Adrenal gland (tissue), 12 donors: ENCODE data around the gene CTNND2. TPM values are rescaled to one million over a fixed set of nuclear protein-coding genes. Genes with fewer than 3 reads are reported as not detected.

Experiments used
- DNase-seq, 7 donors: peaks; one replicate each; pipeline ENCODE4 v3.0.0-alpha.2; 2019 to 2020
- H3K27ac ChIP-seq, 5 donors: fragments of 200-600 bp; sonication (generic) in 4 of 5; 1 replicate in 3 of 5; 2 replicates in 2 of 5; pipeline versions ENCODE4 v1.5.1 to v1.8.0; 2016 to 2020; ENCODE audit warnings: mild to moderate bottlenecking in 1 of 5
- H3K27me3 ChIP-seq: fragments of 200-600 bp; 2 replicates; pipeline ENCODE4 v1.8.0; 2021
- H3K36me3 ChIP-seq, 2 donors: fragments of 200-600 bp; replicated peaks in 1 of 2; 1 replicate in 1 of 2; 2 replicates in 1 of 2; pipeline versions ENCODE4 v1.5.1 to v1.8.0; 2018 to 2022
- H3K4me1 ChIP-seq, 2 donors: fragments of 200-600 bp; replicated peaks in 1 of 2; 1 replicate in 1 of 2; 2 replicates in 1 of 2; pipeline versions ENCODE4 v1.5.1 to v1.8.0; 2018 to 2021
- H3K4me3 ChIP-seq, 4 donors: fragments of 200-600 bp; sonication (generic) in 3 of 4; one replicate each; pipeline ENCODE4 v1.5.1; 2016 to 2018
- H3K9me3 ChIP-seq, 3 donors: fragments of 200-600 bp; sonication (generic) in 1 of 3; replicated peaks in 1 of 3; 1 replicate in 2 of 3; 2 replicates in 1 of 3; pipeline versions ENCODE4 v1.5.1 to v1.8.0; 2016 to 2021
- POLR2A ChIP-seq, 2 donors: fragments of 450-650 bp; IDR thresholded peaks; one replicate each; pipeline ENCODE4 v1.6.1; 2017; ENCODE audit warnings: antibody characterized with exemption in 2 of 2, mild to moderate bottlenecking in 2 of 2, moderate library complexity in 1 of 2
- WGBS, 4 donors: extraction: QIAGEN DNeasy Blood & Tissue Kit in 2 of 4; methylation state at CpG; one replicate each; pipeline versions ENCODE4 v1.1.5 to v1.1.7; 2013 to 2017; 5-methylcytosine and 5-hydroxymethylcytosine counted together
- intact Hi-C, 2 donors: fragments of 100-400 bp; cut with DNase I; formaldehyde crosslinking; loops; one replicate each; pipeline versions ENCODE4 v1.14.1 to v1.15.0; 2022 to 2023
- polyA plus RNA-seq, 3 donors: library from polyadenylated mRNA; stranded (reverse); fragments of 200-250 nt in 2 of 3; fragments of 350-450 nt in 1 of 3; fragmentation: Illumina TruSeq in 1 of 3; extraction: RNeasy Lipid Tissue Mini Kit (QIAGEN cat#74804) in 1 of 3; gene quantifications; one replicate each; pipeline ENCODE4 v1.2.3, GENCODE V29; 2013 to 2014
- total RNA-seq, 9 donors: library from RNA; depleted of rRNA in 4 of 9; stranded (reverse); fragments of >200 nt in 4 of 9; fragments of 120-200 nt in 1 of 9; fragmentation: NEBNext Ultra II Directional in 1 of 9; extraction: Animal tissue kit (Norgen Biotek cat#: 25700) in 1 of 9; gene quantifications; one replicate each; pipeline versions ENCODE4 v1.1.0 to v1.2.4, GENCODE V29; 2013 to 2023
- TF ChIP-seq, protein P1 (sequence below), 6 experiments: fragments of 450-650 bp in 4 of 6; fragments of 200-600 bp in 2 of 6; sonication (generic) in 1 of 6; IDR thresholded peaks; 1 replicate in 5 of 6; 2 replicates in 1 of 6; pipeline versions ENCODE4 v1.5.1 to v1.8.0; 2016 to 2021; ENCODE audit warnings: antibody characterized with exemption in 6 of 6, mild to moderate bottlenecking in 2 of 6, moderate library complexity in 1 of 6
- donor health status: healthy with polysubstance abuse.
- donor health status: Bipolar disorder and iron deficiency.
- donor health status: DM: yes; HTN: yes; CAD: no.
- donor health status: DM: no; HTN: no; CAD: no.
- donor health status: DM: no; HTN: no; CAD: no.
- donor health status: DM: yes; HTN: yes; CAD: no.

Gene CTNND2
- total and polyA plus RNA-seq, 12 donors: 0.34 to 4.2 (median 1.1) TPM; not detected in 1

DNA sequence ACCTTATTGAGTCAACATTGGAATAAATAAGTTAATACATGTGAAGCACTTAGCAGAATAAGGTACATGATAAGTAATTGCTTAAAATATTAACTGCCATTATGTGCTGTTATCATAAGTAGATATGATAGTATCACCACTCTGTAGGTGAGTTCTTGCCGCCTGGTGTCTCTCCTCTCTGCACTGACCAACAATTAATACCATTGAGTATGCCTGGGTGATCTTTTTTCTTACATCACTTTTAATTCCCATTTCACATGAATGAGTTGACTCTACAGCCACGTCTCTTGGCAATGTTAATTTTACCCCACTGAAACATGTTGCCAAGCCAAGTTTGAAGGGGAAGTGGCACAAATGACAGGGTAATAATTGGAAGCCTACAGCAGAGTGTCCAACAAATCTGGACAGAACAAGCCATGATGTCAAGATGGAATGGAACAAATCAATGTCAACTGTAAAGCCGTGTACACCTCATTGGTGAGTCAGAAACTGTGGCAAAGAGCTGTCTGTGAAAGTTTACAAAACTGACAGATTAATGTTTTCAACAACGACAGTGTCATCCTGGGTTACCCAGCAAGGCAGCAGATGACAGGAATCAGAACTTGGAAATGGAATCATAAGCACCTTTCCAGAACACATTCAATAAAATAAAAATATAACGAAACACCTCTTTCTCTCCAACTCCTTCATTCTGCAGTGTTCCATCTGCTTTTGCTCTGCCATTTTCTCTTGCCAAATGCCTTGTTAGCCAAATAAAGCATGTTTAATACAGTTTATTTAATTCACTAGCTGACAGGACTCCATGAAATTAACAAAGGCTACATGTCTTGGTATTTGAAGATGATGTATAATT lies 330.9 kb downstream of the CTNND2 start:
- no peak for DNase-seq
- no peaks in the 10 kb centered on the region for H3K27me3 ChIP-seq
- H3K27ac ChIP-seq: no peak overlapping the region
- H3K4me1 ChIP-seq: no peaks in the 10 kb centered on the region
- no peaks in the 10 kb centered on the region for H3K9me3 ChIP-seq
- 59 to 71% (median 64%) methylated on average over 5 of the region's 5 CpGs for WGBS, 4 donors
- intact Hi-C loops: no loop called here
- TF ChIP-seq, protein P1, sequence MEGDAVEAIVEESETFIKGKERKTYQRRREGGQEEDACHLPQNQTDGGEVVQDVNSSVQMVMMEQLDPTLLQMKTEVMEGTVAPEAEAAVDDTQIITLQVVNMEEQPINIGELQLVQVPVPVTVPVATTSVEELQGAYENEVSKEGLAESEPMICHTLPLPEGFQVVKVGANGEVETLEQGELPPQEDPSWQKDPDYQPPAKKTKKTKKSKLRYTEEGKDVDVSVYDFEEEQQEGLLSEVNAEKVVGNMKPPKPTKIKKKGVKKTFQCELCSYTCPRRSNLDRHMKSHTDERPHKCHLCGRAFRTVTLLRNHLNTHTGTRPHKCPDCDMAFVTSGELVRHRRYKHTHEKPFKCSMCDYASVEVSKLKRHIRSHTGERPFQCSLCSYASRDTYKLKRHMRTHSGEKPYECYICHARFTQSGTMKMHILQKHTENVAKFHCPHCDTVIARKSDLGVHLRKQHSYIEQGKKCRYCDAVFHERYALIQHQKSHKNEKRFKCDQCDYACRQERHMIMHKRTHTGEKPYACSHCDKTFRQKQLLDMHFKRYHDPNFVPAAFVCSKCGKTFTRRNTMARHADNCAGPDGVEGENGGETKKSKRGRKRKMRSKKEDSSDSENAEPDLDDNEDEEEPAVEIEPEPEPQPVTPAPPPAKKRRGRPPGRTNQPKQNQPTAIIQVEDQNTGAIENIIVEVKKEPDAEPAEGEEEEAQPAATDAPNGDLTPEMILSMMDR (IDR thresholded peaks at IDR 0.05): no peak
- no peak for TF ChIP-seq POLR2A (IDR thresholded peaks at IDR 0.05)
- H3K36me3 ChIP-seq: no peaks in the 10 kb centered on the region
- no peak overlapping the region for H3K4me3 ChIP-seq

DNA sequence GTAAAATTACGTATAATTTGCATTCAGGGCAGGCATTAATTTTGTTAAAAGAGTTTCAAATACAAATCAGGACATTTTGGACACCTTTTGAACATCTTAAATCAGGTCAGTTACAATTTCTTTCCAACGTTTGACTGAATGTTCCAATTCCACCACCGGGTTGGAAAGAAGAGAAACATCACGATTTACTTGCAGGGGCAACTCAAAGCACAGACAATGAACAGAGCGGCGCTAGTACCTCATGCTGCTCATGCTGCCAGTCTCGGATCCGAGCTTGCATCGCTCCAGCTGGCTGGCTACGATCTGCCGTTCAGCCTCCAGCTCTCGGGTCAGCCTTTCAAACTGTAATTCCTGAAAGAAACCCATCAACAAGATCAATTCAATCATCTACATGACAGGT lies 339.5 kb downstream of the CTNND2 start:
- Histone ChIP-seq H3K4me1 (no peaks in the 10 kb centered on the region), H3K9me3 (no peaks in the 10 kb centered on the region), H3K27me3 (no peaks in the 10 kb centered on the region), H3K27ac (no peak overlapping the region), H3K36me3 (no peaks in the 10 kb centered on the region), H3K4me3 (no peak overlapping the region)
- DNase-seq: no peak
- intact Hi-C loops: no loop called here
- TF ChIP-seq POLR2A (IDR thresholded peaks at IDR 0.05): no peak
- TF ChIP-seq, protein P1 (IDR thresholded peaks at IDR 0.05): no peak
- WGBS, 4 donors: 66 to 87% (median 83%) methylated on average over 9 to 12 of the region's 12 CpGs

DNA sequence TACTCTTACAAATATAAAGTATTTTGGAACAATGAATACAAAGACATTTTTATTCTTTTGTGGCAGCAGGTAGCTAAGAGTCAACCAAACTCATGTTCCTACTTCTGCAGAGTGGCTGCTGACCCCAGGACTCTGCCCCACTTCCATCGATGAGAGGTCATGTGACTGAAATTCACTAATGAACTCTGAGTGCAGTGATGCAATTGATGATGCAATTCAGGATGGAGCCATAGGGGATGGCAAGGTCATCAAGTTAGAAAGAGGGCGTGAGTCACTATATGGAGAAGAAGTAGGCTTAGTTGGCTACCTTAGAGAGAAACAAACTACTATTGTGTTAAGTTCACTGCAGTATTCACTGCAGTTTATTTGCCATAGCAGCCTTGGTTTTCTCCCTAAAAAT lies 340.4 kb downstream of the CTNND2 start:
- WGBS, 4 donors: 69 to 85% (median 78%) methylated on average over 2 of the region's 2 CpGs
- Histone ChIP-seq H3K4me1 (no peaks in the 10 kb centered on the region), H3K4me3 (no peak overlapping the region), H3K27me3 (no peaks in the 10 kb centered on the region), H3K36me3 (no peaks in the 10 kb centered on the region), H3K9me3 (no peaks in the 10 kb centered on the region), H3K27ac (no peak overlapping the region)
- DNase-seq: no peak
- TF ChIP-seq, protein P1 (IDR thresholded peaks at IDR 0.05): no peak
- TF ChIP-seq POLR2A (IDR thresholded peaks at IDR 0.05): no peak
- intact Hi-C loops: no loop called here

DNA sequence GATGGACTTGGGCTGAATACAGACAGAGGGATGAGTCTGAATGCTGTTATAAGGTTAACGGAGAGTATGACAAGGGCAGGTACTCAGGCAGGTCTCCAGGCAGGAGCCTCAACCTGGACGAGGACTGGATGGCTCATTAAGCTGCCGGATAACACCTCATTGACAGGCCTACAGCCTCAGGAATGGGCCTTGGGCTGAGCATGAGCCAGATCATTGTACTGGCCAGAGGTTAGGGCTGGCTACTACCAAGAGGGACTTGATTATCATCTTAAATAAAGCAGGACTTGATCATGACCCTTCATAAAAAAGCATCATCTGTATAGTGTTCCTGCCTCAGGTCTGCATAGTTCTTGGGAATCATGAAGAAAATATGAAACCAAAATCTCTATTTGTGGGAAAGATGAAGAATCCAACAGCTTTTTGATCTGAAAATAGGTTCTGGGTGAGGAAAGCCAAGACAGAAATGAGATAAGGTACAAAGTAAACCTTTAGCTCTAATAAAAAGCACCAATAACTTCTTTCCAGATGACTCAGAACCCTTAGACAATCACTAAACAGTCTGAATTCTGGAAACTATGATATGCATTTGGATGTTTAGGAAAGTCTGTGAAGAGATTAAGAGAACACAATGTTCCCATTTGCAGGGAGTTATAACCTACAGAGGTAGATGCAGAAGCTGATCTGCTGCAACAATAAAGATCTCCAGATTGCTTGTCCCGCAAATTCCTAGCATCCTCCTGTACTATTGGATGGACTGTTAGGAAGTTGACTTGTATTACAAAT lies 343.1 kb downstream of the CTNND2 start:
- intact Hi-C loops: no loop called here

More for the DNA sequence above, 343.1 kb downstream of the CTNND2 start:
- no peaks in the 10 kb centered on the region for H3K9me3 ChIP-seq
- H3K4me1 ChIP-seq: no peaks in the 10 kb centered on the region
- H3K4me3 ChIP-seq: no peak overlapping the region
- H3K27ac ChIP-seq: no peak overlapping the region
- TF ChIP-seq, protein P1 (IDR thresholded peaks at IDR 0.05): no peak
- TF ChIP-seq POLR2A (IDR thresholded peaks at IDR 0.05): no peak
- no peaks in the 10 kb centered on the region for H3K27me3 ChIP-seq
- WGBS, 4 donors: 49 to 84% (median 72%) methylated on average over 4 of the region's 4 CpGs
- no peaks in the 10 kb centered on the region for H3K36me3 ChIP-seq
- DNase-seq: no peak
